Fibroblast of skin of left quadriceps (primary cell): ENCODE data around the gene IGSF1.
"Not testable (repeated sequence)": the region's sequence is repeated elsewhere in the genome, so short reads cannot be mapped to it uniquely, and the experiment has no call there.

ENCODE experiments used
- DNase-seq, 2 experiments: peaks; one replicate each; pipeline ENCODE4 v3.0.0-alpha.2; 2013; ENCODE audit warnings: low read depth in 2 of 2

IGSF1 gene

DNA sequence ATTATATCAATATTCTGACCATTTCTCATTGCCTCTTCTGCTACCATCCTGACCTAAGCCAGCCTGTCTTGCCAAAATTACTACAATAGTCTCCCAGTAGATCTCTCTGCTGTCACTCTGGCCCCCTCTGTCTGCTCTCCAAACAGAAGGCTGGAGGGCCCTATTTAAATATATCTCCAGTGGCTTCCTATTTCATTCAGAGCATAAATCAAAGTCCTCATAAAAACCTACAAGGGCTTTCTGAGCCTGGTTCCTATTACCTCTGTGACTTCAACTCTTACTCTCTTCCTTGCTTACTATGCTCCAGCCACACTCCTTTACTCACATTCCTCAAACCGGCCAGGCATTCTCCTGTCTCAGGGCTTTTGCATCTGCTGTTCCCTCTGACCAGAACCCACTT lies 19.0 kb downstream of the IGSF1 start:
- no peak for DNase-seq

DNA sequence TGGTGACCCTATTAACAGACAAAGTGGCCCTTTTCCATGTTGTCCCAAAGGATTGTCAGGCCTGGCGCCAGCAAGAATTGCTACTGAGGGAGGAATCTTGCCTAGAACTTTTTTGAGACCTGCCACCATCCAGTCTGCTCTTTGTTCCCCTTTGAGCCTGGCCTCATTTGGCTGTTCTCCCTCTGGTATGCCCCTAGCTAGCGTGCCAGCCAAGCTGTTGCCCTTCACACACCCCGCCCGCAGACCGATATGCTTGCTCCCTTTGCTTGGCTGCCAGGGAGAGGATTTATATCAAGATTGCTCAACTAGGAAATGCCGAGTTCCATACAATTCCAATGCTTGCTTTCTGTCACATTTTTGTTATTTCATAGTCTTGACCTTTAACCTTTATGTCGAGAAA lies 24.4 kb downstream of the IGSF1 start:
- no peak for DNase-seq

DNA sequence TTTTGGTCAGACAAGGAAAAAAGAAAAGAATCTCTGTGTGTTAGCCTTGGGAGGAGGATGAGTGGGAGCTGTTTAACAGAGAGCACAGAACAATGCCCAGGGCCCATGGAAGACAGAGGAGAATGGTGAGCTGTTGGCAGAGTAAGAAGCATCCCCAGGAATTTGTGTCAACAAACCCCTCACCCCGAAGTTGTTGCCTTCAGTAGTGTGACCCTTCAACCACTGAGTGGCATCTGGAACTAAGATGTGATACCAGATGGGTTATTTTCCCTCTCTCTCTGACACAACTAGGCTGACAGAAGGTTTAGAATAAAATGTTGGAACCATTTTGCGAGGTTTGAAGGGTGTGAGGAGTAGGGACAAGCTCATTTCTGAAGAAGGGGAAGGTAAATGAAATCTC lies 25.1 kb downstream of the IGSF1 start:
- DNase-seq, result no peak

DNA sequence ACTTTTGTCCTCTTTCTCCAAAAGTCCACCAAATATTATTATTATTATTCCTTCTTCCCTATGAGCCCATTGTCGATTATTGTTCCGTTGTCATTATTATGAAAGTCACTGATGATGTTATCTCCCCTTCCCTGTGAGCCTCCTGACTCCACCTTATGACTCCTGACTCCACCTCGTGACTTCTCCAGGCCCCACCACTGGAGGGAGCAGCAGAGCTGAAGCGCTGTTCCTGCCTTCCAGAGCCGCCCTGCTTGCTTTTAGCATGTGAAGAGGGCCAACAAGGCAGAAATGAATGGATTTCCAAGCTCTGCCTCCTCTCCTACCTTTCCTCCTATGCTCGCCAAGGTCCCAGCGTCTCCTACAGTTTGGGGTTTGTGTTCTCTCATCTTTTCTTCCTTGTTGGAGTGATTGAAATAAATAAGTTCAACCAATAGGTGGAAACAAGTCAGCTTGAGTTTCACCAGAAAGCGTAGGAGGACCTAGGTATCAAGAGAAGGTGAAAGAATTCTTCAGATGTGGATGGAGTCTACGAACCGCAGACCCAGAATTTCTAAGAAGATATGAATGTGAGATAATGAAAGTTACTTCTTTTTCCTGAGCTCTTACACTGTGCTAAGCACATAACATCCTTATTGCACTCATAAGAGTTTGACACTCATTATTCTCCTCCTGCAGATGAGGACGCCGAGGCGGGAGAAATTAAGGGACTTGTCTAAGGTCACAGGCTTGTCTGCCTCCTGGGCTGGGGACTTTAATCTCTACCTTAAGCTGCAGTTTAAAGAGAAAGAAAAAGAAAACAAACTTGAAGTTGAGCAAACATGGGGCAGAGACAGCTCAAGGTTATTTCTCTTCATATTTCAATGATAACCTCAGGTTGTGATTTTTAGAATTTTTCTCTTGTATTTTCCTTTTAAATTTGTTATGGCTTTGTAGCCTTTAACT lies 26.1 kb downstream of the IGSF1 start:
- no peak for DNase-seq

DNA sequence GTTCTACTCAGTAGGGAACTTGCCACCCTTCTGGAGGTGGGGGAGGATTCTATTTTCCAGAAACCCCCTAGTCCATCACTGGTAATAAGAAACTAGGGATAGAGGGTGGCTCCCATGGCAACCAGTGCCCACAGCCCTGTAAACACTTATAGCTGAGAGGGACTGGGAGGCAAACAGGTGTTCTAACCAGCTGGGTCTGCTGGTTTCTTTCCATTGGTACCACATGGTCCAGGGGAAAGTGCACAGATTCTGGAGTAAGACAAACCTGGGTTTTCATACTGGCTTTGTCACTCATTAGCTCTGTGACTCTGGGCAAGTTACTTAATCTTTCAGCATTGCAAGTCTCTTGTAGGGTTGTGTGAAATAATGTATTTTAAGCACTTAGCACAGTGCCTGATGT lies 26.9 kb downstream of the IGSF1 start:
- DNase-seq, result no peak

DNA sequence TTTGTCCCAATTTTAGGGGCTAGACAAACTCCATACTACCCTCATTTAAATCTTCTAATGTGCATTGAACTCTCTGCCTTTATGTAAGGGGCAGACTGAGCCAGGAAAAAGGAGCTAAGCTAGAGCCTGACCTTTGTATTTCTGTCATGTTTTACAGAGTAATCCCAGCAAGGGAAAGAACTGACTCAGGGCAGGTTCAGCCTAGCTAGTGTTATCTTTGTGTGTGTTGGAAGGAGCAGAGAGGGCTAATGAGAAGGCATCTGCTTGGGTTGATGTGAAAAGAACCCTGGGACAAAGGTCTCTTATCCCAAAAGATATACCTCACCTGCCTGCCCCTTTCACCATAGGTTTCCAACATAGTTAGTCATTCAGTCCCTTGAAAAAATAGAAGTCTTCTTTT lies 31.7 kb downstream of the IGSF1 start:
- no peak for DNase-seq

DNA sequence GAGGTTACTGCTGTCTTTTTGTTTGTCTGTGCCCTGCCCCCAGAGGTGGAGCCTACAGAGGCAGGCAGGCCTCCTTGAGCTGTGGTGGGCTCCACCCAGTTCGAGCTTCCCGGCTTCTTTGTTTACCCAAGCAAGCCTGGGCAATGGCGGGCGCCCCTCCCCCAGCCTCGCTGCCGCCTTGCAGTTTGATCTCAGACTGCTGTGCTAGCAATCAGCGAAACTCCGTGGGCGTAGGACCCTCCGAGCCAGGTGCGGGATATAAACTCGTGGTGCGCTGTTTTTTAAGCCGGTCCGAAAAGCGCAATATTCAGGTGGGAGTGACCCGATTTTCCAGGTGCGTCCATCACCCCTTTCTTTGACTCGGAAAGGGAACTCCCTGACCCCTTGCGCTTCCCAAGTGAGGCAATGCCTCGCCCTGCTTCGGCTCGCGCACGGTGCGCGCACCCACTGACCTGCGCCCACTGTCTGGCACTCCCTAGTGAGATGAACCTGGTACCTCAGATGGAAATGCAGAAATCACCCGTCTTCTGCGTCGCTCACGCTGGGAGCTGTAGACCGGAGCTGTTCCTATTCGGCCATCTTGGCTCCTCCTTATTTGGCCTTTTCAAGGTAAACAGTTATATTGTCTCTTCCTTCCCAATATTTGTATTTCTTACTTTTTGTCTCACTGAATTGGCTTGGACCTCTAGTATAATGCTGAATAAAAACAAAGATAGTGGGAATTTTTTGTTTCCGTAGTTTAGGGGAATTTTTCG lies 37.9 kb downstream of the IGSF1 start:
- DNase-seq, result not testable (repeated sequence)

DNA sequence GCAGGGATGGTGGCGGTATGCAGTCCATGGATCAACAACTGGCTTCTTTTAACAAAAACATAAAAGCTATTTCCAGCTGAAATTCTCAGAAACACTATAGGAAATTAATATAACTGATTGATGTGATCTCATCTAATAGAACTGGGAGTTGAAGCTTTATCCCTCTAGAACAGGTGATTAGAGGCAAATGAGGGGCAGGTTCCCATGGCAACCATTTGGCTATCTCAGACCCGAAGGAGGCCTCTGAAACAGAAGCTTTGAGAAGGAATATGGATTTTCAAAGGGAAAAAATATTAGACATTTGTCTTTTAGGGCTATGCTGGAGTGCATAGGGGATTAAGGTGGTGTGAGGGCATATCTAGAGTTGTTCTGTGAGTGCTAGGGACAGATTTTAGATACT lies 50.0 kb downstream of the IGSF1 start:
- no peak for DNase-seq

DNA sequence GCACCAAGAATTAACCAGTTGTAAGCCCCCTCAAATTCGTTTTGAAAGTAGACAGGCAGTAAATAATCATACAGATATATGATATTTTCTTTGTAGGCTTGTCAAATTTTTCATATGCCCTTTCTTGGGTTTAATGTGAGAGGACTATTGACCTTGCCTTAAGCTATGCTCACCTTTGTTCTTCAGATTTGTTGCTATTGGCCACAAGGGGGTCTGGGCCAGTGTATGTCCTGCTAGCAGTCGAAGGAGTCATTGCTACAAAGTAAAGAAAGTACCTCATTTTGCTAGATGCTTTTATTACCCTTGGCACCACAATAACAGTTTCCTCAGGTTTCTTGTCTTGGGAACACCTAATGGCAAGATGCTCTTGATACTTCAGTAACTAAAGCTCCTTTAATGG lies 51.7 kb downstream of the IGSF1 start:
- DNase-seq, result no peak

DNA sequence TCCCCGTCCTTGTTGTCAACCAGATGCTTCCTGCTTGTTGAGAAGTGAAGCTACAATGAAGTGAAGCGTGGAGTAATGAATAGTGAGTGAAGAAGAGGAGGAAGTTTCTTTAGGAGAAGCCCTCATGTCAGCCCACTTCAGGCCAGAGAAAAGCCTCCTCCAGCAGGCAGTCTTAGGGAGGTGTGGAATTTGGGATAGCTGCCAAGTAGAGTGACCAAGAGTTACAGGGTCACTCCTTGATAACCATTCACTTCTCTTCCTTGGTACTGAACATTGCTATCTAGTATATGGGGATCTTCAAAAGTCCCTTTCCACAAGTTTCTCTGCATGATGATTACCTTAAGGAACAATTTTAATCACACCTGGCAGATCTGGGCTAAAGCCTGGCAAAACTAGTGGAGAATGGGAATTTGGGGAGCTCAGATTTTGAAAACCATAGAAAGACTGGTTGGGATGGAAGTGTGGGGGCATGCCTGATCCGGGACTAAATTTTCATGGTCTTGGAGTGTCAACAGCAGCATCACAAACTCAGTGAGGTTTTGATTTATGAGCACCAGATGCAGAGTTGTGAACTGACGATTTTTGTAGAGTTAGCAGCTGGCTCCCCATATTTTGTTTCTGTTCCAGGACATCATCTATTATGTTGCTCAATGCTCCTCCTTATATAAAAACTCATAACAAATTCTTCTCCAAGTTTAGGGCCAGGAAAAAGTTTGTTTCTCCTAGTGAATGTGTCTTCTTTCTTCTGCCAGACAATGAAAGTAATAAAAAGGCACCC lies 53.1 kb downstream of the IGSF1 start:
- no peak for DNase-seq

DNA sequence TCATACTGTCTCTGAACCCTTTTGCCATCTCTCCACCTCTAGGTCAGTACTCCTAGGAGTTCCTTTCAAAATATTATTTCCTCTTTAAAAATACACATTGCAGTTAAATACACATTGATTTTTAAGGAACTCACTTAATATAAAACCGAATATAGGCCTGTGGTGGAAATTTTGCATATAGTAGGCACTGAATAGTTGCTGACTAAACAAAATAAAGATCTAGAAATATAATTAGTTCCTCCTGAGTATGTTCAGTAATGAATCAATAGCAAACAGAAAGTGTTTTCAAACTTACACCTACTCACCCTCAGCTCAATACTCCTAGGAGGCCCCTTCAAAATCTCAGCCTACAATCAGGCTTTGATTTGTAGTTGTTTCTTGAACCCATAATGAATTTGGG lies 61.5 kb downstream of the IGSF1 start:
- no peak for DNase-seq

DNA sequence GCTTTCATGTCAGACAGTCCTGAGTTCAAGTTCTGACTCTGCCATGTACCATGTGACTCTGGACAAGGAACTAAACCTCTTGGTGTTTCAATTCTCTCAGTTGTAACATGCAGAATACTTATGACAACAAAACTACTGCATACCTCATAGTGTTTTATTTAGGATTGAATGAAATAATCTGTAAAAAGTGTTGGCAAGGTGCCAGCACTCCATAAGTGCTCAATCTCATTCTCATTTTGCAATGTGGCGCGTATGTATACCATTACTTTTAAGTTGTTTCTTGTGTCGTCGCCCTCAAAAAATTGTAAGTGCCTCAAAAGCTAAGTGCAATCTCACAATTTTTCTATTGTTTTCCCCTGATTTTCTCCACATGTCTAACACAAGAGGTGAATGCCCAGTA lies 62.5 kb downstream of the IGSF1 start:
- DNase-seq, result no peak

DNA sequence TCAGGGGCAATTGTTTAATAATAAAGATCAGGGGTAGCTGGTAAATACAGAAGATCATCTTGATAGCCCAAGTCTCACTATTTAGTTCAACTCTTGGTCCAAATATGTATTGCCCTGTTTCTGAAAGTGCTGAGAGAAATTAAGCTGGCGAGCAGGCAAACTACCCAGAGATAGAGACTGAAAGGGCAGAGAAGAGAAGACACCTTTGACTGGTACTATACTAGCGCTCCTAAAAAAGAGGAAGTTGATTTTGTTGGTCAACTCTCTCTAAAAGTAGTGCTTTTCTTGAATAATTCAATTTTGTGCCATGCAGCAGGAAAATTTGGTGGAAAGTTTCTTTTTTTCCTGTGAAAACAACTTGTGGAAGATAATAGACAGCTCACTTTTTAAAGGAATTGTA lies 64.0 kb downstream of the IGSF1 start:
- DNase-seq, result no peak
